HepG2 (cell line): ENCODE results near the gene RFX7.

ENCODE experiments used
- CTCF ChIP-seq: sonication (generic); formaldehyde crosslinking; IDR thresholded peaks from 2 replicates; pipeline ENCODE4 v1.5.0; 2020; ENCODE audit warnings: mild to moderate bottlenecking, missing genetic modification reagents, moderate library complexity
- FOSL1 ChIP-seq: sonication (generic); formaldehyde crosslinking; IDR thresholded peaks from 2 replicates; pipeline ENCODE4 v1.9.0; 2021; ENCODE audit warnings: missing genetic modification reagents, borderline replicate concordance
- HOXD1 ChIP-seq: sonication (generic); formaldehyde crosslinking; IDR thresholded peaks from 2 replicates; pipeline ENCODE4 v1.5.0; 2020; ENCODE audit warnings: missing genetic modification reagents
- PAX8 ChIP-seq: sonication (generic); formaldehyde crosslinking; IDR thresholded peaks from 2 replicates; pipeline ENCODE4 v1.8.0; 2022; ENCODE audit warnings: mild to moderate bottlenecking, missing genetic modification reagents, borderline replicate concordance
- PRDM4 ChIP-seq: sonication (generic); formaldehyde crosslinking; IDR thresholded peaks from 2 replicates; pipeline ENCODE4 v1.9.0; 2021; ENCODE audit warnings: missing genetic modification reagents, borderline replicate concordance
- SMAD1 ChIP-seq: sonication (generic); formaldehyde crosslinking; IDR thresholded peaks from 2 replicates; pipeline ENCODE4 v1.4.0; 2020; ENCODE audit warnings: missing genetic modification reagents, low read depth, mild to moderate bottlenecking, borderline replicate concordance
- ZNF703 ChIP-seq: sonication (generic); formaldehyde crosslinking; IDR thresholded peaks from 2 replicates; pipeline ENCODE4 v1.5.1; 2020; ENCODE audit warnings: missing genetic modification reagents, mild to moderate bottlenecking, moderate library complexity, borderline replicate concordance

GRCh38 chr15:56180851-56181250, 62.8 kb downstream of the RFX7 start:
- TF ChIP-seq CTCF (no peak), FOSL1 (CRISPR knock-in tag) (no peak), ZNF703 (no peak), PAX8 (CRISPR knock-in tag) (no peak), SMAD1 (CRISPR knock-in tag) (no peak), PRDM4 (CRISPR knock-in tag) (no peak), HOXD1 (no peak)
